Lung (tissue), 12 donors: Measurements from ENCODE around the gene PPOX. TPM values are rescaled to one million over a fixed set of nuclear protein-coding genes. Genes with fewer than 3 reads are reported as not detected.

Experiments
- ATAC-seq: fragments of 200-7000 bp; cut with Tn5 transposase; one replicate; pipeline ENCODE4 v1.9.1; 2020; ENCODE audit warnings: moderate number of reproducible peaks; ENCODE audit not compliant: insufficient read depth, low FRiP score
- DNase-seq, 3 donors: peaks; one replicate each; pipeline ENCODE4 v3.0.0-alpha.2; 2013 to 2017
- H3K27ac ChIP-seq, 2 donors: one replicate each; pipeline ENCODE4 v1.5.1; 2013; ENCODE audit warnings: mild to moderate bottlenecking in 2 of 2, moderate library complexity in 2 of 2, control low read depth in 1 of 2, inconsistent platforms in 1 of 2, low read depth in 1 of 2, low read length in 1 of 2
- H3K27me3 ChIP-seq, 3 donors: one replicate each; pipeline ENCODE4 v1.5.1; 2013; ENCODE audit warnings: low read length in 2 of 3; ENCODE audit not compliant: control insufficient read depth in 3 of 3, insufficient read depth in 3 of 3
- H3K36me3 ChIP-seq, 4 donors: one replicate each; pipeline ENCODE4 v1.5.1; 2013; ENCODE audit warnings: low read length in 4 of 4, mild to moderate bottlenecking in 1 of 4, moderate library complexity in 1 of 4; ENCODE audit not compliant: control insufficient read depth in 4 of 4, insufficient read depth in 4 of 4
- H3K4me1 ChIP-seq, 5 donors: one replicate each; pipeline ENCODE4 v1.5.1; 2013; ENCODE audit warnings: low read length in 5 of 5, mild to moderate bottlenecking in 2 of 5, moderate library complexity in 1 of 5; ENCODE audit not compliant: control insufficient read depth in 5 of 5, insufficient read depth in 5 of 5
- H3K4me3 ChIP-seq: one replicate; pipeline ENCODE4 v1.5.1; 2013; ENCODE audit warnings: mild to moderate bottlenecking, control low read depth, moderate library complexity
- H3K9ac ChIP-seq, 2 donors: one replicate each; pipeline ENCODE4 v1.5.1; 2013; ENCODE audit warnings: low read length in 2 of 2, control low read depth in 1 of 2; ENCODE audit not compliant: insufficient read depth in 1 of 2
- H3K9me3 ChIP-seq, 4 donors: one replicate each; pipeline ENCODE4 v1.5.1; 2013; ENCODE audit warnings: low read length in 3 of 4, mild to moderate bottlenecking in 1 of 4, moderate library complexity in 1 of 4; ENCODE audit not compliant: control insufficient read depth in 4 of 4, insufficient read depth in 3 of 4
- WGBS, 2 donors: extraction: QIAGEN DNeasy Blood & Tissue Kit; methylation state at CpG; one replicate each; pipeline ENCODE4 v1.1.7; 2013; 5-methylcytosine and 5-hydroxymethylcytosine counted together
- polyA plus RNA-seq, 2 donors: library from polyadenylated mRNA; stranded (reverse); fragments of 200-250 nt; gene quantifications; one replicate each; pipeline ENCODE4 v1.2.1, GENCODE V29; 2013
- total RNA-seq, 2 donors: library from RNA; depleted of rRNA in 1 of 2; stranded (reverse); fragments of >200 nt in 1 of 2; gene quantifications; one replicate each; pipeline ENCODE4 v1.2.1, GENCODE V29; 2014 to 2021
- TF ChIP-seq, protein P1 (sequence below): IDR thresholded peaks from 2 replicates; pipeline ENCODE4 v1.5.1; 2012; ENCODE audit warnings: mild to moderate bottlenecking; ENCODE audit errors: control extremely low read depth, extremely low read depth
- donor health status: control.
- donor health status: control.
- donor health status: Bipolar disorder and iron deficiency.
- donor health status: healthy.
- donor health status: DM: yes; HTN: yes; CAD: no.

PPOX gene
- total and polyA plus RNA-seq, 4 donors = 14.8 to 34.1 (median 33.0) TPM

DNA sequence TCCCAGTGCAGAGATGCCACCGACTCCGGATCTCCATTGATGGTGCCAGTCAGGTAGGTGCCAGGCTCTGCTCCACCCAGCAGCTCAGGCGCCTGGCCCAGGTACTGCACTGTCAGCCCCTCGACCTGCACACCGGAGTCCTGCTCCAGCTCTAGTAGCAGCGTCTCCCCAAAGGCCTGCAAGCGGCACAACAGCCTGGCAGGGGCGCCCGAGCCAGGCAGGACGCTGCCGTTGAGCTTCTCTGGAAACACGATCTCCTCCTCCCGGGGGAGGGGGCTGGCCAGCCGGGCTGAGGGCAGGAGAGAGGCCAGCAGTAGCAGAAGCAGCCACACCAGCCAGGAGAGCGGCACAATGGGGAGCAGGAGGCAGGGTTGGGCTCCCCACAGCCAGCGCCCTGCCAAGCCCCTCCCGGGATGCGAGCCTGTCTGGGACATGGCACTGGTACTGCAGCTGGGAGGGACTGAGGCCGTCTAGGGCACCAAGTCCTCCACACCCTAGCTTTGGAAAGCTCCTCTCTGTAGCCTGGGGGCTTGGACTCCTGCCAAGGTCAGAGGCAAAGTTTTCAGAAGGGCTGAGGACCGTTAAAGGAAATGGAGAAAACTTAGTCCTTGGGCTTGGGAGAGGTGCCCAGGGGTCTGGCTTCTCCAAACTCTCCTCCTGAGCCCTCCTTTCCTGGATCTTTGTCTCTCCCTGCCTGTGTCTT lies 32.1 kb downstream of the PPOX start:
- peak; percentile 63 to 75 (median 69) for DNase-seq
- H3K4me3 ChIP-seq = peak overlapping the region; percentile 15
- H3K4me1 ChIP-seq = peaks cover 0 to 65% (median 37%) of the 10 kb centered on the region in 5 donors
- H3K9me3 ChIP-seq = no peaks in the 10 kb centered on the region
- H3K27me3 ChIP-seq = no peaks in the 10 kb centered on the region
- ATAC-seq = no peak
- TF ChIP-seq, protein P1, sequence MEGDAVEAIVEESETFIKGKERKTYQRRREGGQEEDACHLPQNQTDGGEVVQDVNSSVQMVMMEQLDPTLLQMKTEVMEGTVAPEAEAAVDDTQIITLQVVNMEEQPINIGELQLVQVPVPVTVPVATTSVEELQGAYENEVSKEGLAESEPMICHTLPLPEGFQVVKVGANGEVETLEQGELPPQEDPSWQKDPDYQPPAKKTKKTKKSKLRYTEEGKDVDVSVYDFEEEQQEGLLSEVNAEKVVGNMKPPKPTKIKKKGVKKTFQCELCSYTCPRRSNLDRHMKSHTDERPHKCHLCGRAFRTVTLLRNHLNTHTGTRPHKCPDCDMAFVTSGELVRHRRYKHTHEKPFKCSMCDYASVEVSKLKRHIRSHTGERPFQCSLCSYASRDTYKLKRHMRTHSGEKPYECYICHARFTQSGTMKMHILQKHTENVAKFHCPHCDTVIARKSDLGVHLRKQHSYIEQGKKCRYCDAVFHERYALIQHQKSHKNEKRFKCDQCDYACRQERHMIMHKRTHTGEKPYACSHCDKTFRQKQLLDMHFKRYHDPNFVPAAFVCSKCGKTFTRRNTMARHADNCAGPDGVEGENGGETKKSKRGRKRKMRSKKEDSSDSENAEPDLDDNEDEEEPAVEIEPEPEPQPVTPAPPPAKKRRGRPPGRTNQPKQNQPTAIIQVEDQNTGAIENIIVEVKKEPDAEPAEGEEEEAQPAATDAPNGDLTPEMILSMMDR = no peak
- peak overlapping the region; percentile 37 to 38 for H3K27ac ChIP-seq
- H3K36me3 ChIP-seq = peaks cover 0 to 5% (median under 1%) of the 10 kb centered on the region in 4 donors
- peak overlapping the region; percentile 21 to 73 for H3K9ac ChIP-seq
- WGBS, 2 donors = 47 to 59% methylated on average over 20 of the region's 20 CpGs

DNA sequence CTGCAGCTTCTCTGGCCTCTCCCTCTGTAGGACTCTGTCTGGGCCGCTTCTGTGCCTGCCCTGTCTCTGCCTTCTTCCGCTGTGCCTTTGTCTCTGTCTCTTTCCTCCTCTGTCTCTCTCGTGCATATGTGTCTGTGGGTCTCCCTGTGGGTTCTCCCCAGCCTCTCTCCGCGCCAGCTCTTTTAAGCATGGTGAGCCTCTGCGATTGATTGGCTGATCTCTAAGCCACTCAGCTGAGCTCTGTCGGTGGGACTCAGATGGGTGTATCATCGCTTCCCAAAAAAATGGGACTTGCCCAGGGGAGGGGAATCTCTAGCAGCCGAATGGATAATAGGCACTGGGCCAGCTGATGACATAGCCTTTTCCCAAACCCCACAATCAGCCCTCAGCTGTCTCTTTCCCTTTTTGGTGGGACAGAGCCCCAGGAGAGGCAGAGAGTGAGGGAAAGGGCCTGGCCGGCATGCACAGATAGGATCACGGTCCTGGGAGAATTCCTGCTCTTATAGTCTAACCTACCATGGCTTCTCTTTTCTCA lies 32.7 kb downstream of the PPOX start, which contains the start of gene ADAMTS4:
Gene ADAMTS4 (minus strand): TSS at position 158 of the 535 bp plus-strand sequence. CDS start 427 bp downstream, outside the sequence.
- Histone ChIP-seq H3K27me3 (no peaks in the 10 kb centered on the region), H3K9ac (peak within 1 kb of the TSS; percentile 21 to 73), H3K9me3 (no peaks in the 10 kb centered on the region), H3K4me3 (peak within 1 kb of the TSS; percentile 15), H3K4me1 (peaks cover 5 to 69% (median 40%) of the 10 kb centered on the region in 5 donors), H3K27ac (peak within 1 kb of the TSS; percentile 94 to 99), H3K36me3 (peaks cover 0 to 6% (median 3%) of the 10 kb centered on the region in 4 donors)
- TF ChIP-seq, protein P1 = no peak
- WGBS, 2 donors = 69 to 81% methylated on average over 11 of the region's 11 CpGs
- ATAC-seq (peak; percentile 1), DNase-seq (peak; percentile 86 to 94 (median 90))

DNA sequence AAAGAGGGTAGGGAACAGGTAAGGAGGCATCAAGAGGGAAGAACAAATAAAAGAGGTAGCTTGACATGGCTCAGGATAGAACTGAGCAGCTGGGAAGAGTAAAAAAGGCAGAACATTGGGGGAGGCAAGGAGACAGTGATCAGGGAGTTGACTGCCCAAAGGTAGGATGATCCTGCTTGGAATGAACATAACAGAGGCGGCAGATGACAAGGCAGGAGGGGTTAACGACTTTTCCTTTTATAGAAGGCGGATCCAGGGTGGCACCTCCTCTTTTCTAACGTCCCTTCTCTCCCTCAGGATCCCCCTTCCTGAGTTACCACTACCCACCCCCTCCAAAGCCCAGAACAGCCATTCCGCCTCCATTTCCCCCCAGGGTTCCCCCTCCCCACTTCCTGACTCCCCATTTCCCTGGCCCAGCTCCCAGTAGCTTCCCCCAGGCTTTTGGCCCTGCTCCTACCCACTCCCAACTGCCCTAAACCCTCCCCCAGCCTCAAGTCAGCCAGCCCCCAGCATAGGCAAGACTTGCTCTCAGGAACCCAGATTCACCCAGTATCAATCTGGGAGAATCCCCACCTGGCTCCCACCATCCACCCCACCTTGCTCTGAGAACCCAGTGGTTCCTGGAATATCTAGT lies 33.4 kb downstream of the PPOX start:
- Histone ChIP-seq H3K4me3 (no peak overlapping the region), H3K36me3 (peaks cover 0 to 6% (median 4%) of the 10 kb centered on the region in 4 donors), H3K9me3 (no peaks in the 10 kb centered on the region), H3K9ac (peak overlapping the region in 1 of 2 donors; percentile 64), H3K27ac (peak overlapping the region; percentile 94 to 99), H3K27me3 (no peaks in the 10 kb centered on the region), H3K4me1 (peaks cover 6 to 69% (median 40%) of the 10 kb centered on the region in 5 donors)
- TF ChIP-seq, protein P1 = no peak
- DNase-seq (peak in 2 of 3 donors; percentile 39 to 72), ATAC-seq (no peak)
- 48 to 76% methylated on average over 4 to 5 of the region's 5 CpGs for WGBS, 2 donors
